Amniotic epithelial cell (primary cell): ENCODE results near the gene SLC25A45.
A peak's percentile ranks its signal among the peaks of the same experiment; 100 is the strongest.

Source experiments
- DNase-seq: peaks from one replicate; pipeline ENCODE4 v3.0.0-alpha.2; 2010; ENCODE audit warnings: low read depth

Gene SLC25A45

GRCh38 chr11:65389294-65389980 is 7.0 kb upstream of the SLC25A45 start:
- DNase-seq = no peak

- DNase-seq = no peak
Measured at GRCh38 chr11:65388731-65389130, 6.3 kb upstream of the SLC25A45 start.

- peak; percentile 65 for DNase-seq
Measured at GRCh38 chr11:65386307-65387140, 4.1 kb upstream of the SLC25A45 start, which contains the start of gene FRMD8. TSS of gene FRMD8 (plus strand) at chr11:65386637. CDS start at chr11:65387037, 400 bp downstream.

- peak; percentile 52 for DNase-seq
Measured at GRCh38 chr11:65384301-65384889, 1.9 kb upstream of the SLC25A45 start.

GRCh38 chr11:65383778-65384177 is 1.3 kb upstream of the SLC25A45 start:
- peak; percentile 80 for DNase-seq

GRCh38 chr11:65382804-65383368 is 440 bp upstream of the SLC25A45 start:
- DNase-seq = no peak

- no peak for DNase-seq
Measured at GRCh38 chr11:65381716-65382032, 772 bp downstream of the SLC25A45 start.

GRCh38 chr11:65380460-65381119 is 1.9 kb downstream of the SLC25A45 start:
- no peak for DNase-seq

- DNase-seq = no peak
Measured at GRCh38 chr11:65379698-65380459, 2.6 kb downstream of the SLC25A45 start.

GRCh38 chr11:65378928-65379638 is 3.4 kb downstream of the SLC25A45 start:
- no peak for DNase-seq

GRCh38 chr11:65378208-65378927 is 4.1 kb downstream of the SLC25A45 start:
- no peak for DNase-seq

GRCh38 chr11:65377777-65378176 is 4.7 kb downstream of the SLC25A45 start:
- no peak for DNase-seq

GRCh38 chr11:65377036-65377435 is 5.4 kb downstream of the SLC25A45 start:
- no peak for DNase-seq

GRCh38 chr11:65376138-65376713 is 6.2 kb downstream of the SLC25A45 start:
- DNase-seq = no peak

- DNase-seq = no peak
Measured at GRCh38 chr11:65375012-65375411, 7.4 kb downstream of the SLC25A45 start.

GRCh38 chr11:65373839-65374580 is 8.4 kb downstream of the SLC25A45 start:
- peak; percentile 47 for DNase-seq

- DNase-seq = no peak
Measured at GRCh38 chr11:65370659-65371049, 11.8 kb downstream of the SLC25A45 start.

- DNase-seq = peak; percentile 89
Measured at GRCh38 chr11:65366340-65366773, 16.1 kb downstream of the SLC25A45 start.

- DNase-seq = peak; percentile 70
Measured at GRCh38 chr11:65363770-65364169, 18.7 kb downstream of the SLC25A45 start.
